Measurements from ENCODE around the gene LY86. TPM values are rescaled to one million over a fixed set of nuclear protein-coding genes. Genes with fewer than 3 reads are reported as not detected.

The LY86 gene
- total RNA-seq, 1 experiment from 2014 or later, result not detected

- Mint-ChIP-seq H3K9me3 (no peaks in the 10 kb centered on the region; a peak in 1 of 5 replicates), H3K27ac (no peak overlapping the region), H3K36me3 (ENCODE audit: insufficient read depth in 1 of 3, low read depth in 3 of 3) (peaks cover 0 to 9% (median 0%) of the 10 kb centered on the region in 3 experiments; a peak in 1 of 7 replicates), H3K4me3 (no peak overlapping the region), H3K27me3 (ENCODE audit: low read depth) (peaks cover 11% of the 10 kb centered on the region), H3K4me1 (no peaks in the 10 kb centered on the region)
- Histone ChIP-seq H2BK120ac (ENCODE audit: low read depth, low read length, poor library complexity, severe bottlenecking) (no peak overlapping the region), H3K79me2 (ENCODE audit: insufficient read depth, low read length) (no peaks in the 10 kb centered on the region), H4K5ac (ENCODE audit: insufficient read length, low read depth, low read length) (no peak overlapping the region), H3K23ac (ENCODE audit: insufficient read length, low read depth, low read length) (no peak overlapping the region), H3K23me2 (ENCODE audit: insufficient read length, low read depth, low read length, poor library complexity, severe bottlenecking) (no peaks in the 10 kb centered on the region), H2AK5ac (ENCODE audit: insufficient read length, low read length) (no peak overlapping the region), H3K79me1 (ENCODE audit: insufficient read depth, low read depth, low read length, poor library complexity, severe bottlenecking) (no peaks in the 10 kb centered on the region), H2AFZ (ENCODE audit: low read length) (no peak overlapping the region), H2BK15ac (ENCODE audit: low read depth, low read length) (no peak overlapping the region), H3K4me2 (ENCODE audit: insufficient read depth, insufficient read length, low read length) (no peak overlapping the region), H3K18ac (ENCODE audit: insufficient read length, low read depth, low read length) (no peak overlapping the region), H4K8ac (replicated peaks; ENCODE audit: insufficient read length, low read depth, low read length) (no peak overlapping the region), H2BK5ac (ENCODE audit: insufficient read length, low read length) (no peak overlapping the region), H4K20me1 (ENCODE audit: control insufficient read depth, insufficient read depth, insufficient read length) (no peaks in the 10 kb centered on the region), H3K4ac (ENCODE audit: low read depth, low read length) (no peak overlapping the region), H2BK20ac (ENCODE audit: low read depth, low read length, poor library complexity, severe bottlenecking) (no peak overlapping the region), H3K27me3 (ENCODE audit: insufficient read depth, low read length) (no peaks in the 10 kb centered on the region), H3K56ac (ENCODE audit: insufficient read length, low read depth, low read length) (no peak overlapping the region), H3T11ph (ENCODE audit: low read length) (no peak overlapping the region), H3K9me3 (ENCODE audit: control insufficient read depth, low read depth, low read length) (no peaks in the 10 kb centered on the region), H4K91ac (ENCODE audit: insufficient read length, low read depth, low read length) (no peak overlapping the region), H3K14ac (ENCODE audit: insufficient read depth, low read length) (no peak overlapping the region), H3K4me1 (ENCODE audit: insufficient read depth, low read length) (no peaks in the 10 kb centered on the region), H3K27ac (ENCODE audit: insufficient read length, low read depth, low read length) (no peak overlapping the region), H3K9ac (ENCODE audit: extremely low read depth, insufficient read length, low read length) (no peak overlapping the region), H2BK12ac (ENCODE audit: insufficient read length, low read depth, low read length) (no peak overlapping the region)
- WGBS (ENCODE audit: extremely low coverage, insufficient read length, low lambda C conversion rate), result no CpG with 5 or more reads among the region's 3 CpGs
- TF ChIP-seq CTCF (conservative IDR thresholded peaks at IDR 0.05), result no peak
- DNase-seq, result no peak
These were observed 56.9 kb downstream of the LY86 start for GRCh38 chr6:6645261-6645917.

Measured in H9 (cell line).